ENCODE measurements around the gene ANK3.

The ANK3 gene

GRCh38 chr10:60253484-60253883 is 136.2 kb downstream of the ANK3 start:
- no peaks in the 10 kb centered on the region for H3K36me3 Mint-ChIP-seq (ENCODE audit: low read depth)
- H3K4me1 Mint-ChIP-seq, result peaks cover 14% of the 10 kb centered on the region
- no peak overlapping the region for H3K27ac Mint-ChIP-seq
- H3K9me3 Mint-ChIP-seq, result no peaks in the 10 kb centered on the region
- TF ChIP-seq CTCF (IDR thresholded peaks at IDR 0.05), result no peak
- DNase-seq, result no peak
- peaks cover 4% of the 10 kb centered on the region for H3K27me3 Mint-ChIP-seq (ENCODE audit: low read depth, poor library complexity)
- H3K4me3 Mint-ChIP-seq, result no peak overlapping the region

- peaks cover 6% of the 10 kb centered on the region for H3K4me1 Mint-ChIP-seq
These were observed 137.0 kb downstream of the ANK3 start for GRCh38 chr10:60252688-60253087.

GRCh38 chr10:60246382-60246781 is 143.3 kb downstream of the ANK3 start:
- Mint-ChIP-seq H3K4me3 (no peak overlapping the region), H3K36me3 (ENCODE audit: low read depth) (no peaks in the 10 kb centered on the region), H3K27ac (no peak overlapping the region), H3K9me3 (no peaks in the 10 kb centered on the region), H3K4me1 (no peaks in the 10 kb centered on the region), H3K27me3 (ENCODE audit: low read depth, poor library complexity) (peaks cover 4% of the 10 kb centered on the region)
- no peak for TF ChIP-seq CTCF (IDR thresholded peaks at IDR 0.05)
- no peak for DNase-seq

More at GRCh38 chr10:60252688-60253087, 137.0 kb downstream of the ANK3 start:
- no peaks in the 10 kb centered on the region for H3K36me3 Mint-ChIP-seq (ENCODE audit: low read depth)
- no peaks in the 10 kb centered on the region for H3K9me3 Mint-ChIP-seq
- H3K27me3 Mint-ChIP-seq (ENCODE audit: low read depth, poor library complexity), result peaks cover 5% of the 10 kb centered on the region
- H3K4me3 Mint-ChIP-seq, result no peak overlapping the region
- DNase-seq, result no peak
- no peak for TF ChIP-seq CTCF (IDR thresholded peaks at IDR 0.05)
- no peak overlapping the region for H3K27ac Mint-ChIP-seq

DNA sequence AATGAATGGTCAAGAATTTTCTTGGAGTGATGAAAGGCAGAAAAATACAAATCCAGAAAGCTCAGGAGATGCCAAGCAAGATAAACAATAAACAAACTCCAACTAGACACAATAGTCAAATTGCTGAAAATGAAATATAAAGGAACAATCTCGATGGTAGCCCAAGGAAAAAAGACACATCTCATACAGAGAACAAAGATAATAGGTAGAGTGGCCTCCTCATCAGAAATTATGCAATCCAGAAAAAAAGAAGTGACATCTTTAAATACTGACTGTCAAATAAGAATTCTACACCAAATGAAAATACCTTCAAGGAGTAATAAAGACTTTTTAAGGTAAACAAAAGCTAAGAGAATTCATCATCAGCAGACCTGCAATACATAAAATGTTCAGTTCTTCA is 150.4 kb downstream of the ANK3 start:
- H3K36me3 Mint-ChIP-seq (ENCODE audit: low read depth), result no peaks in the 10 kb centered on the region
- TF ChIP-seq CTCF (IDR thresholded peaks at IDR 0.05), result no peak
- peaks cover 6% of the 10 kb centered on the region for H3K4me1 Mint-ChIP-seq
- no peaks in the 10 kb centered on the region for H3K9me3 Mint-ChIP-seq
- no peak for DNase-seq
- H3K4me3 Mint-ChIP-seq, result no peak overlapping the region
- no peak overlapping the region for H3K27ac Mint-ChIP-seq
- H3K27me3 Mint-ChIP-seq (ENCODE audit: low read depth, poor library complexity), result no peaks in the 10 kb centered on the region

- no peak overlapping the region for H3K27ac Mint-ChIP-seq
- no peak overlapping the region for H3K4me3 Mint-ChIP-seq
- TF ChIP-seq CTCF (IDR thresholded peaks at IDR 0.05), result no peak
- no peaks in the 10 kb centered on the region for H3K27me3 Mint-ChIP-seq (ENCODE audit: low read depth, poor library complexity)
- peaks cover 6% of the 10 kb centered on the region for H3K4me1 Mint-ChIP-seq
- H3K36me3 Mint-ChIP-seq (ENCODE audit: low read depth), result no peaks in the 10 kb centered on the region
- no peak for DNase-seq
- H3K9me3 Mint-ChIP-seq, result no peaks in the 10 kb centered on the region
These were observed 150.9 kb downstream of the ANK3 start for GRCh38 chr10:60238759-60239100.

- H3K27me3 Mint-ChIP-seq (ENCODE audit: low read depth, poor library complexity), result no peaks in the 10 kb centered on the region
- TF ChIP-seq CTCF (IDR thresholded peaks at IDR 0.05), result no peak
- no peak for DNase-seq
- H3K27ac Mint-ChIP-seq, result no peak overlapping the region
- H3K4me3 Mint-ChIP-seq, result no peak overlapping the region
- H3K4me1 Mint-ChIP-seq, result peaks cover 6% of the 10 kb centered on the region
- no peaks in the 10 kb centered on the region for H3K9me3 Mint-ChIP-seq
- no peaks in the 10 kb centered on the region for H3K36me3 Mint-ChIP-seq (ENCODE audit: low read depth)
These were observed 151.5 kb downstream of the ANK3 start for GRCh38 chr10:60237977-60238758.
